Neuronal stem cell (in vitro differentiated cells): ENCODE data around the gene STAT6.
"Not testable (repeated sequence)": the region's sequence is repeated elsewhere in the genome, so short reads cannot be mapped to it uniquely, and the experiment has no call there.

Source experiments
- DNase-seq: peaks from one replicate; pipeline ENCODE4 v3.0.0-alpha.2; 2013; ENCODE audit warnings: low spot score
- H2AFZ ChIP-seq: one replicate; pipeline ENCODE4 v1.6.1; 2013; ENCODE audit warnings: mild to moderate bottlenecking, low read length, inconsistent platforms
- H2AK5ac ChIP-seq: 2 replicates; pipeline ENCODE4 v1.6.1; 2013; ENCODE audit warnings: low read depth, mild to moderate bottlenecking, inconsistent platforms, low read length, moderate library complexity, mixed read lengths
- H2BK120ac ChIP-seq: 2 replicates; pipeline ENCODE4 v1.6.1; 2013; ENCODE audit warnings: low read depth, mild to moderate bottlenecking, inconsistent platforms, low read length, moderate library complexity, mixed read lengths
- H2BK12ac ChIP-seq: one replicate; pipeline ENCODE4 v1.6.1; 2013; ENCODE audit warnings: low read length, inconsistent platforms
- H2BK15ac ChIP-seq: 2 replicates; pipeline ENCODE4 v1.6.1; 2013; ENCODE audit warnings: mild to moderate bottlenecking, low read length, inconsistent platforms, mixed read lengths
- H2BK5ac ChIP-seq: one replicate; pipeline ENCODE4 v1.6.1; 2013; ENCODE audit warnings: inconsistent platforms, mild to moderate bottlenecking, low read length, moderate library complexity
- H3K14ac ChIP-seq: one replicate; pipeline ENCODE4 v1.6.1; 2013; ENCODE audit warnings: low read length, inconsistent platforms
- H3K18ac ChIP-seq: 2 replicates; pipeline ENCODE4 v1.6.1; 2013; ENCODE audit warnings: low read length, inconsistent platforms
- H3K23ac ChIP-seq: 2 replicates; pipeline ENCODE4 v1.6.1; 2013; ENCODE audit warnings: low read depth, mild to moderate bottlenecking, mixed read lengths, low read length, inconsistent platforms; ENCODE audit not compliant: poor library complexity
- H3K27ac ChIP-seq: replicated peaks from 3 replicates; pipeline ENCODE4 v1.5.1; 2013; ENCODE audit warnings: low read length, inconsistent platforms
- H3K27me3 ChIP-seq, 3 experiments: 2 replicates each; pipeline ENCODE4 v1.6.1; 2013; ENCODE audit warnings: low read length in 3 of 3, mild to moderate bottlenecking in 2 of 3, inconsistent platforms in 1 of 3, low read depth in 1 of 3, mixed read lengths in 1 of 3, moderate library complexity in 1 of 3; ENCODE audit not compliant: control insufficient read depth in 3 of 3, insufficient read depth in 3 of 3
- H3K36me3 ChIP-seq, 2 donors: replicated peaks in 1 of 2; 2 replicates each; pipeline ENCODE4 v1.6.1; 2013; ENCODE audit warnings: low read length in 2 of 2; ENCODE audit not compliant: control insufficient read depth in 2 of 2, insufficient read depth in 2 of 2
- H3K4ac ChIP-seq: 2 replicates; pipeline ENCODE4 v1.6.1; 2013; ENCODE audit warnings: inconsistent platforms, mild to moderate bottlenecking, low read length, moderate library complexity
- H3K4me1 ChIP-seq, 2 donors: 1 replicate in 1 of 2; 2 replicates in 1 of 2; pipeline ENCODE4 v1.6.1; 2013; ENCODE audit warnings: low read length in 2 of 2, low read depth in 1 of 2; ENCODE audit not compliant: control insufficient read depth in 2 of 2, insufficient read depth in 1 of 2
- H3K4me2 ChIP-seq: one replicate; pipeline ENCODE4 v1.6.1; 2013; ENCODE audit warnings: mild to moderate bottlenecking, low read length, inconsistent platforms; ENCODE audit not compliant: insufficient read depth, poor library complexity, severe bottlenecking
- H3K4me3 ChIP-seq, 2 donors: 2 replicates each; pipeline ENCODE4 v1.5.1; 2013; ENCODE audit warnings: low read length in 2 of 2, mild to moderate bottlenecking in 2 of 2, inconsistent platforms in 1 of 2, moderate library complexity in 1 of 2
- H3K79me1 ChIP-seq: one replicate; pipeline ENCODE4 v1.6.1; 2013; ENCODE audit warnings: low read depth, mild to moderate bottlenecking, inconsistent platforms, low read length, moderate library complexity
- H3K9ac ChIP-seq: one replicate; pipeline ENCODE4 v1.6.1; 2013; ENCODE audit warnings: mild to moderate bottlenecking, low read depth, low read length, inconsistent platforms; ENCODE audit not compliant: poor library complexity
- H3K9me3 ChIP-seq, 2 donors: replicated peaks in 1 of 2; 2 replicates each; pipeline versions ENCODE3 to v1.6.1; 2013; ENCODE audit warnings: low read length in 2 of 2, mild to moderate bottlenecking in 2 of 2, inconsistent platforms in 1 of 2, low read depth in 1 of 2, mixed read lengths in 1 of 2, moderate library complexity in 1 of 2; ENCODE audit not compliant: control insufficient read depth in 2 of 2, insufficient read depth in 1 of 2
- H4K8ac ChIP-seq: one replicate; pipeline ENCODE4 v1.6.1; 2013; ENCODE audit warnings: low read depth, mild to moderate bottlenecking, inconsistent platforms, low read length, moderate library complexity
- H4K91ac ChIP-seq: one replicate; pipeline ENCODE4 v1.6.1; 2013; ENCODE audit warnings: low read length, low read depth, mild to moderate bottlenecking, inconsistent platforms; ENCODE audit not compliant: poor library complexity
- WGBS, 2 donors: extraction: QIAGEN DNeasy Blood & Tissue Kit; methylation state at CpG; one replicate each; pipeline ENCODE4 v1.1.7; 2013; ENCODE audit warnings: missing lambda C conversion rate in 2 of 2, mixed read lengths in 1 of 2; ENCODE audit not compliant: insufficient read length in 2 of 2, insufficient replicate concordance in 1 of 2; ENCODE audit errors: extremely low coverage in 2 of 2; 5-methylcytosine and 5-hydroxymethylcytosine counted together

STAT6 gene

DNA sequence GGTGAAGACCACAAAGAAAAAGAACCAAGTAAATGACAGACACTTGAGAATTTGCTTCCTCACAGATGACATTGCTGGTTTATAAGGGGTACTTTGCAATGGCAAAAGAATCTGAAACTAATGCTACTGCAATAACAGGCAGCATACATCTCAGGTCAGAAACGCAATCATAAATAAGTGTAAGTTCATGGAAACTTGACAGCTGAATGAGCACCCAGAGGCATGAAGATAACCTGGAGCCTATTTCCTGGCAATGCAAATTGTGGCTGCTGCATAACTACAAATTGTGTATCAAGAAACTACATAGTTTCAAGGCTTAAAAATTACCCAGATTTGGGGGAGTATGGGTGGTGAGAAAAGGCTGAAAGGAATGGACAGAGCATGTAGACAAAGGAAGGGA lies 52.7 kb downstream of the STAT6 start:
- WGBS, 2 donors = no CpG with 5 or more reads among the region's 1 CpG
- H3K23ac ChIP-seq = no peak overlapping the region

DNA sequence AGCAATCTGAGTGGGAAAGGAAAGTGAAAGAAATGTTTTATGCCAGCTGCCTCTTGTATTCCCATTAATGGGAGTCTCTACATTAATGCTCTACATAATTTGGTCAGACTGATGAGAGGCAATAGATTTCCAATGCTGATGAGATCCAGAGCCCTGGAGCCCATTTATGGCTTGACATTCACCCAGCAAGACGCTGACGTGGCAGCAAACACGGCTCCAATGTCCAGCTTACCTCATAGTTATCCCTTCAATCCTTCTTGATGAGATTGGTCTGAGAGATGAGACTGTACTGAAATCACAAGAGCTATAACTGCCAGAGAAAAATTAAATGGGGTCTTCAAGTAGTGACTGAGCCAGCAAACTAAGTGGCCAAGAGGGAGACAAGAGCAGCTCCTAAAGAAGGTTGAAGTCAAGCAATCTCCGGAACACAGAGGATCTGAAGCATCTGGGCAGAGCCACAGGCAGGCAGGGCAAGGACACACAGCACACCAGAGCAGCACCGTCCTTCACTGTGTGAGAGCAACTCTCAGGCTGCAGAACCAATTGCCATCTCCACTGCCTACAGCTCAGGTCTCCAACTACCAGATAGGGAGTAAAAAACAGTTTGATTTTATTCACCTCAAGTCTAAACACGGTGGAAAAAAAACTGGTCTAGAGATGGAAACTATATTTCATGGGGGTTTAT lies 54.0 kb downstream of the STAT6 start:
- Histone ChIP-seq H3K9me3 (peaks cover 0 to 3% of the 10 kb centered on the region in 2 donors), H3K27me3 (no peaks in the 10 kb centered on the region), H3K4me1 (no peaks in the 10 kb centered on the region), H2AFZ (no peak overlapping the region), H2BK120ac (no peak overlapping the region), H3K4me3 (no peak overlapping the region), H3K14ac (no peak overlapping the region), H3K4ac (no peak overlapping the region), H3K23ac (no peak overlapping the region), H3K36me3 (peaks cover 30 to 76% of the 10 kb centered on the region in 2 donors), H3K9ac (no peak overlapping the region), H3K79me1 (no peaks in the 10 kb centered on the region), H3K27ac (no peak overlapping the region), H3K4me2 (no peak overlapping the region), H2BK5ac (no peak overlapping the region), H2BK15ac (no peak overlapping the region), H2BK12ac (no peak overlapping the region), H3K18ac (no peak overlapping the region), H4K8ac (no peak overlapping the region), H4K91ac (no peak overlapping the region), H2AK5ac (no peak overlapping the region)
- DNase-seq = no peak
- WGBS, 2 donors = no CpG with 5 or more reads among the region's 6 CpGs

More for the DNA sequence above, 52.7 kb downstream of the STAT6 start:
- H2BK15ac ChIP-seq = no peak overlapping the region
- no peak overlapping the region for H3K18ac ChIP-seq
- H3K4me2 ChIP-seq = no peak overlapping the region
- H3K14ac ChIP-seq = no peak overlapping the region
- H3K27ac ChIP-seq = no peak overlapping the region
- H3K9ac ChIP-seq = no peak overlapping the region
- no peak overlapping the region for H2BK12ac ChIP-seq
- H3K4me1 ChIP-seq = no peaks in the 10 kb centered on the region
- no peak overlapping the region for H4K8ac ChIP-seq
- no peak overlapping the region for H2BK5ac ChIP-seq
- no peak overlapping the region for H2AK5ac ChIP-seq
- H3K9me3 ChIP-seq = peaks cover 0 to 3% of the 10 kb centered on the region in 2 donors
- H3K79me1 ChIP-seq = no peaks in the 10 kb centered on the region
- no peak overlapping the region for H3K4ac ChIP-seq
- H3K4me3 ChIP-seq = no peak overlapping the region
- H3K27me3 ChIP-seq = no peaks in the 10 kb centered on the region
- no peak overlapping the region for H4K91ac ChIP-seq
- H2BK120ac ChIP-seq = no peak overlapping the region
- H3K36me3 ChIP-seq = peaks cover 35 to 87% of the 10 kb centered on the region in 2 donors
- no peak for DNase-seq
- no peak overlapping the region for H2AFZ ChIP-seq

DNA sequence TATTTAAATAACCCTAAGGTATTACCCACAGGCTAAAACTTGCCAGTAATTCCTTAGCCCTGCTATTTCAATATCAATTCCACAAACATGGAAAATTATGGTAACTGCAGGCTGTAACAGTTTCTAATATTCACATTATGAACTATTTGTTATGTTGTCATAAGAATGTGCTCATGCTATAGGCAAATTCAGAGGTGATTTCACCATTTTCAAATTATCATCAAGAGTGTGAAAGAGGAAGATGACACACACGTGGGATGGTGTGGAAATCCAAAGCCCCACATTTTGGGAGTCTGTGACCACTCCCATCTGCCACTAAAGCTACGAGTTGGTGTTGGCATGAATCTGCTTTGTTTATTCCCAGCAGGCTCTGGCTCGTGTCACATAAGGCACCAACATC lies 55.3 kb downstream of the STAT6 start:
- H3K79me1 ChIP-seq = no peaks in the 10 kb centered on the region
- no peak overlapping the region for H3K4me2 ChIP-seq
- H3K27me3 ChIP-seq = no peaks in the 10 kb centered on the region
- no peak overlapping the region for H2AK5ac ChIP-seq
- H3K27ac ChIP-seq = no peak overlapping the region
- no peak overlapping the region for H2BK5ac ChIP-seq
- no peak for DNase-seq
- no peak overlapping the region for H2AFZ ChIP-seq
- H2BK12ac ChIP-seq = no peak overlapping the region
- no peak overlapping the region for H3K14ac ChIP-seq
- WGBS, 2 donors = no CpG with 5 or more reads among the region's 3 CpGs
- no peak overlapping the region for H3K9ac ChIP-seq
- H3K18ac ChIP-seq = no peak overlapping the region
- H4K8ac ChIP-seq = no peak overlapping the region
- no peak overlapping the region for H3K4ac ChIP-seq
- H3K23ac ChIP-seq = no peak overlapping the region
- no peak overlapping the region for H3K4me3 ChIP-seq
- peaks cover 0 to 3% of the 10 kb centered on the region in 2 donors for H3K9me3 ChIP-seq
- no peak overlapping the region for H2BK120ac ChIP-seq
- no peak overlapping the region for H2BK15ac ChIP-seq
- H4K91ac ChIP-seq = no peak overlapping the region
- H3K36me3 ChIP-seq = peaks cover 27 to 63% of the 10 kb centered on the region in 2 donors
- H3K4me1 ChIP-seq = no peaks in the 10 kb centered on the region

DNA sequence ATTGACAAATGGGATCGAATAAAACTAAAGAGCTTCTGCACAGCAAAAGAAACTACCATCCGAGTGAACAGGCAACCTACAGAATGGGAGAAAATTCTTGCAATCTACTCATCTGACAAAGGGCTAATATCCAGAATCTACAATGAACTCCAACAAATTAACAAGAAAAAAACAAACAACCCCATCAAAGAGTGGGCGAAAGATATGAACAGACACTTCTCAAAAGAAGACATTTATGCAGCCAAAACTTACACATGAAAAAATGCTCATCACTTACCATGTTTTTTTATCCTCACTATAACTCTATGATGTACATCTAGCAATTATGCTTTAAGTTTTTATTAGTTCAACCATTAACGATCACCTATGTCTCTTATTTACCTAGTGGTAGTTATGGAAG lies 57.3 kb downstream of the STAT6 start:
- H3K79me1 ChIP-seq = not testable (repeated sequence)

More for the DNA sequence above, 57.3 kb downstream of the STAT6 start:
- not testable (repeated sequence) for H2AFZ ChIP-seq, H3K4me2 ChIP-seq, H4K8ac ChIP-seq, H3K18ac ChIP-seq, H2BK12ac ChIP-seq, H3K14ac ChIP-seq, H3K4me3 ChIP-seq, H3K9ac ChIP-seq, H4K91ac ChIP-seq, H2BK15ac ChIP-seq, H3K27ac ChIP-seq, H2BK5ac ChIP-seq, H3K9me3 ChIP-seq, H3K4me1 ChIP-seq, H3K23ac ChIP-seq, H3K4ac ChIP-seq, H3K27me3 ChIP-seq, DNase-seq, H2BK120ac ChIP-seq, H2AK5ac ChIP-seq
- WGBS, 2 donors = no CpG with 5 or more reads among the region's 4 CpGs
- H3K36me3 ChIP-seq = peaks cover 16 to 44% of the 10 kb centered on the region in 2 donors
